Measurements from ENCODE around the gene TPT1. TPM values are rescaled to one million over a fixed set of nuclear protein-coding genes. Genes with fewer than 3 reads are reported as not detected.

Gene TPT1
- total RNA-seq, 4 donors from 2014 or later, result 3,407 to 5,053 (median 4,011) TPM

DNA sequence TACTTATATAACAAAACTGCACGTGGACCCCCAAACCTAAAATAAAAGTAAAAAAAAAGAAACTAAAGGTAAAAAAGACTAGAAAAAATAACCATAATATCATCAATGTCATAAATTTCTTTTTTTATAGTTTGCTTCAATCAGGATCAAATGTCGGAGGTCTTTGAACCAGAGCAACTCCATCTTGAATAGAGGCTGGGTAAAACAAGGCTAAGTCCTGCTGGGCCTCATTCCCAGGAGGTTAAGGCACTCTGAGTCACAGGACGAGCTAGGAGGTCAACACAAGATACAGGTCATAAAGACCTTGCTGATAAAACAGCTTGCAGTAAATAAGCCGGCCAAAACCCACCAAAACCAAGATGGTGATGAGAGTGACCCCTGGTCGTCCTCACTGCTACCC is 24.0 kb downstream of the TPT1 start:
- TF ChIP-seq, protein P1, sequence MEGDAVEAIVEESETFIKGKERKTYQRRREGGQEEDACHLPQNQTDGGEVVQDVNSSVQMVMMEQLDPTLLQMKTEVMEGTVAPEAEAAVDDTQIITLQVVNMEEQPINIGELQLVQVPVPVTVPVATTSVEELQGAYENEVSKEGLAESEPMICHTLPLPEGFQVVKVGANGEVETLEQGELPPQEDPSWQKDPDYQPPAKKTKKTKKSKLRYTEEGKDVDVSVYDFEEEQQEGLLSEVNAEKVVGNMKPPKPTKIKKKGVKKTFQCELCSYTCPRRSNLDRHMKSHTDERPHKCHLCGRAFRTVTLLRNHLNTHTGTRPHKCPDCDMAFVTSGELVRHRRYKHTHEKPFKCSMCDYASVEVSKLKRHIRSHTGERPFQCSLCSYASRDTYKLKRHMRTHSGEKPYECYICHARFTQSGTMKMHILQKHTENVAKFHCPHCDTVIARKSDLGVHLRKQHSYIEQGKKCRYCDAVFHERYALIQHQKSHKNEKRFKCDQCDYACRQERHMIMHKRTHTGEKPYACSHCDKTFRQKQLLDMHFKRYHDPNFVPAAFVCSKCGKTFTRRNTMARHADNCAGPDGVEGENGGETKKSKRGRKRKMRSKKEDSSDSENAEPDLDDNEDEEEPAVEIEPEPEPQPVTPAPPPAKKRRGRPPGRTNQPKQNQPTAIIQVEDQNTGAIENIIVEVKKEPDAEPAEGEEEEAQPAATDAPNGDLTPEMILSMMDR (IDR thresholded peaks at IDR 0.05), result no peak
- ATAC-seq (ENCODE audit: low FRiP score), result no peak
- DNase-seq (ENCODE audit: low spot score), result no peak

DNA sequence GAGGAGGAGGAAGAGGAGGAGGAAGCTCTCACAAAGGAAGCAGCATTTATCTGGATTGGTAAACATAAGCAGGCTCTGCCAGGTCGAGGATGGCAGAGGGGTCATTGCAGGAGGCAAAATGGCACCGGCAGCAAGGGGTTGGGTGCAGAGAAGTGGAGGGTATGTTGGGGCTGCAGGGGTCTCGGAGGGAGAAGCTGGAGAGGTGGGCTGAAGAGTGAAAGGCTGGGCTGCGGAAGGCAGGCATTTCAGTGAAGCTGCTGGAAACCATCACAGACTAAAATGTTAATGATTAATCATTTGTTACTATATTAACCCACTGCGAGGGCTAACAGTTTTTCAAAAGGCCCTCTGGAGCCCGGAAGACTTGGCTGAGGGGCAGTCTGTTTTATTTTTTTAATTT is 24.6 kb downstream of the TPT1 start:
- TF ChIP-seq, protein P1 (IDR thresholded peaks at IDR 0.05), result no peak
- no peak for ATAC-seq (ENCODE audit: low FRiP score)
- DNase-seq (ENCODE audit: low spot score), result no peak

DNA sequence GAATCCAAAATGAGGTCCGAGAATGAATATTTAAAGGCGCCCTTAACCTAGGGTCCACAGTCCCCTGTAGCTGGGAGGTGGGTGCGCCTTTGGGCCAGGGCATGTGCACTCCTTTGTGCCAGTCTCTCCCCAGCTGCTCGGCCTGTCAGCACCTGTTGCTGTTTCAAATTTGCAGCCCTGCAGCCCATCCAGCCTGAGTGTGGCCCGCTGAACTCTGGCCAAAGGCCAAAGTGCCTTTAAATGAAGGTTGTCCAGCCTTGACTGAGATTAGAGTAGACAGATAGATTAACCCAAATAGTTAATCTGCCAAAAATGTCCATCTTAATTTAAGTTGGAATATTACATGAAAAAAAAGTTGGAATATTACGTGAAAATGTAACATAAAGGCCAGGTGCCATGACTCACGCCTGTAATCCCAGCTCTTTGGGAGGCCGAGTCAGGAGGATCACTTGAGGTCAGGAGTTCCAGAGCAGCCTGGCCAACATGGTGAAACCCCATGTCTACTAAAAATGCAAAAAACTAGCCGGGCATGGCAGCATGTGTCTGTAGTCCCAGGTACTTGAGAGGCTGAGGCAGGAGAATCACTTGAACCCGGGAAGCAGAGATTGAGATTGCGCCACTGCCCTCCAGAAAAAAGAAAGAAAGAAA is 25.3 kb downstream of the TPT1 start:
- TF ChIP-seq, protein P1 (IDR thresholded peaks at IDR 0.05), result no peak
- ATAC-seq (ENCODE audit: low FRiP score) (no peak), DNase-seq (ENCODE audit: low spot score) (no peak)

DNA sequence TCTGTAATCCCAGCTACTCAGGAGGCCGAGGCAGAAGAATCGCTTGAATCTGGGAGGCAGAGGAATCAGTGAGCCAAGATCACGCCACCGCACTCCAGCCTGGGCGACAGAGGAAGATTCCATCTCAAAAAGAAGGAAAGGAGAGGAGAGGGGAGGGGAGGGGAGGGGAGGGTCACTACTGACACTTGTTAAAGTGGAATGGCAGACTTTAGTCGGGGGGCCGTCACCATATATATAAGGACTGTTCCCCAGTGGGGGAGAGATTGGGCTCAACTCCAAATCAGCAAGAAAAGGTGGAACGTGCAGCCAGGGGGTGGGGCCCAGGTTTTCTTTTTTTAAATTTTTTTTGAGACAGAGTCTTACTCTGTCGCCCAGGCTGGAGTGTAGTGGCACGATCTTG is 26.2 kb downstream of the TPT1 start:
- DNase-seq (ENCODE audit: low spot score), result no peak
- TF ChIP-seq, protein P1 (IDR thresholded peaks at IDR 0.05), result no peak
- ATAC-seq (ENCODE audit: low FRiP score), result no peak

DNA sequence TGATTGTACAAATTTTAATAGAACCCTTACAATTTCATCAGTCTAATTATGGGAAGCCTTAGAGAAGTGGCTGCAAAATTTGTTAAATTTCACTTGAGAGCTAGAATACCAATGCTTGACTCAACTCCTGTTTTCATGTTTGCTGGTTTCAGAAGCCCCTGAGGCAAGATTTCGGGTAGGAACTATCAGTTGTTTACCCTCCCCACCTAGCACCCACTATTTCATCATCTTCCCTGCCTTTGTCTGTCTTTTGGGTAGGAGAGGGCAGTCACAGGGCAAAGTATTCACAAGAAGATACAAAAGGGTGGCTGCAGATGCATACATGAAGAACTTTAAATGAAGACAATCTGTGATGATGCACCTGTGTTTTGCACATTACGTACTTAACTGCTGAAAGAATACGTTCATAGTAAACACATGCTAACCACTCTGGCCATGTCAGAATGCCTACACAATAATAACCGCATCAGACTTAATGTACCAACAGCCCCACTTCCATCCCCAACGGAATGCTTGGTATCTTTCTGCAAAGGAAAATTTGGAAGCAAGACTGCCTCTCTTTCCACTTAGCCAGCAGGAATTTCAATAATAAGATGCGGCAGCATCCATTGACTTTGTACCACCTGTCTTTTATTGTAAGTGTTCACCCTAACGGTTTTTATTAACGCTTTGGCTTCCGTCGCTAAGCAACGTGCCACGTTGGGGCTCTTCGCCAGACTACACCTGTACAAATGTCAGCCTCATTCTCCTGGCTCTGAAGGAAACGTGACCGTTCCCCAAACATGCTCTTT is 30.4 kb downstream of the TPT1 start:
- ATAC-seq (ENCODE audit: low FRiP score) (no peak), DNase-seq (ENCODE audit: low spot score) (no peak)
- TF ChIP-seq, protein P1 (IDR thresholded peaks at IDR 0.05), result no peak

DNA sequence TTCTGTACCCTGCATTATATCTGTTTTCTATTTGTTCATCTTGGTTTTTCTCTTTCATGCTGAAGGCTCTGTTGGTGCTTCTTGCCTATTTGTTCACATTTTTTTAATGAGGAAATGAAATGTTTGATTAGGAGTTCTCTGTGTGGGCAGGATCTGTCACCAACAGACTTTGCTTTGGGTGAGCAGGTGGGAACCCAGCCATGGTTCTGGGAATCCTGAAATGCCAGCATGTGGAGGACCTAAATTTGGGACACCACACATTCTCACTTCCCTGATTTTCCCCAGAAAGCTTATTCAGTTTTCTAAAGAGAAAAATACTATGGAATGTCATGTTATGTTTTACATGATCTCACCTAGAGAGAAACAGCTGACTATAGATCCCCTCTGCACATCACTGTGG is 34.0 kb downstream of the TPT1 start:
- ATAC-seq (ENCODE audit: low FRiP score), result no peak
- TF ChIP-seq, protein P1 (IDR thresholded peaks at IDR 0.05), result no peak
- no peak for DNase-seq (ENCODE audit: low spot score)

DNA sequence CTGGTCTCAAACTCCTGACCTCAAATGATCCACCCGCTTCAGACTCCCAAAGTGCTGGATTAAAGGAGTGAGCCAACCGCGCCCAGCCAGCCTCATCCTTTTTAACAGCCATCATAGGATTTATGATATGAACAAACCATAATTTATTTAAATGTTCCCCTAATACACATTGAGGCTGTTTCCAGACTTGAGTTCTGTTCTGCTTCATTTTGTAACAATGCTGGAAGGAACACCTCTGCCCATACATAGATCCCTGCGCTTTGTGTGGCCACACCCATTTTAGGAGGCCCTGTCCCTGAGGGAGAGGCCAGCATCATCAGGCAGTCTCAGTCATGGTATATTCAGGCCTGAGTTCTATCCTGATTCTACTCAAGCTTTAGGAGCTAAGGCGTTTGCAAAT is 35.9 kb downstream of the TPT1 start:
- TF ChIP-seq, protein P1 (IDR thresholded peaks at IDR 0.05), result no peak
- no peak for ATAC-seq (ENCODE audit: low FRiP score)
- no peak for DNase-seq (ENCODE audit: low spot score)
